Left lung (tissue), 10 donors: ENCODE data around the gene BGN. TPM values are rescaled to one million over a fixed set of nuclear protein-coding genes. Genes with fewer than 3 reads are reported as not detected.

Experiments
- ATAC-seq: fragments of 200-7000 bp; cut with Tn5 transposase; one replicate; pipeline ENCODE4 v1.9.1; 2020; ENCODE audit warnings: moderate library complexity
- DNase-seq, 4 donors: peaks; one replicate each; pipeline ENCODE4 v3.0.0-alpha.2; 2013 to 2020
- H3K27ac ChIP-seq, 2 donors: fragments of 200-600 bp; sonication (generic) in 1 of 2; one replicate each; pipeline versions ENCODE4 v1.5.0 to v1.8.0; 2020 to 2021
- H3K27me3 ChIP-seq, 2 donors: fragments of 200-600 bp; sonication (generic) in 1 of 2; one replicate each; pipeline versions ENCODE4 v1.5.0 to v1.8.0; 2020 to 2021
- H3K36me3 ChIP-seq, 2 donors: fragments of 200-600 bp; sonication (generic) in 1 of 2; one replicate each; pipeline versions ENCODE4 v1.5.0 to v1.8.0; 2020 to 2021
- H3K4me1 ChIP-seq, 2 donors: fragments of 200-600 bp; one replicate each; pipeline ENCODE4 v1.8.0; 2021
- H3K4me3 ChIP-seq, 2 donors: fragments of 200-600 bp; sonication (generic) in 1 of 2; one replicate each; pipeline versions ENCODE4 v1.5.0 to v1.8.0; 2020 to 2021; ENCODE audit warnings: mild to moderate bottlenecking in 1 of 2
- H3K9me3 ChIP-seq, 2 donors: fragments of 200-600 bp; sonication (generic) in 1 of 2; one replicate each; pipeline versions ENCODE4 v1.5.0 to v1.8.0; 2020 to 2021
- CTCF ChIP-seq, 2 donors: fragments of 200-600 bp; sonication (generic) in 1 of 2; IDR thresholded peaks; one replicate each; pipeline versions ENCODE4 v1.5.0 to v1.8.0; 2021; ENCODE audit warnings: antibody characterized with exemption in 2 of 2
- intact Hi-C, 2 donors: fragments of 100-400 bp; cut with DNase I; formaldehyde crosslinking; loops; one replicate each; pipeline versions ENCODE4 v1.11.2 to v1.14.2; 2022
- polyA plus RNA-seq, 6 donors: library from polyadenylated mRNA; unstranded; fragments of 120-200 nt; gene quantifications; one replicate each; pipeline ENCODE4 v1.2.1, GENCODE V29; 2013; ENCODE audit not compliant: insufficient read length in 6 of 6
- total RNA-seq, 2 donors: library from RNA; stranded (reverse); fragmentation: NEBNext Ultra II Directional; extraction: Animal tissue kit (Norgen Biotek cat#: 25700); gene quantifications; one replicate each; pipeline ENCODE4 v1.2.1, GENCODE V29; 2021
- donor health status: DM: no; HTN: yes; CAD: no.
- donor health status: DM: no; HTN: no; CAD: no.

Gene BGN
- total and polyA plus RNA-seq, 8 donors, result 175 to 492 (median 202) TPM

GRCh38 chrX:153456161-153456560 lies 38.6 kb upstream of the BGN start:
- Histone ChIP-seq H3K4me3 (no peak overlapping the region), H3K9me3 (no peaks in the 10 kb centered on the region), H3K36me3 (peaks cover 0 to 50% of the 10 kb centered on the region in 2 donors), H3K27ac (no peak overlapping the region), H3K27me3 (no peaks in the 10 kb centered on the region), H3K4me1 (no peaks in the 10 kb centered on the region)
- ATAC-seq, result no peak
- TF ChIP-seq CTCF (IDR thresholded peaks at IDR 0.05), result no peak
- intact Hi-C loops, result no loop called here
- no peak for DNase-seq

- Histone ChIP-seq H3K36me3 (peaks cover 0 to 47% of the 10 kb centered on the region in 2 donors), H3K4me1 (no peaks in the 10 kb centered on the region), H3K4me3 (no peak overlapping the region), H3K9me3 (no peaks in the 10 kb centered on the region), H3K27me3 (no peaks in the 10 kb centered on the region), H3K27ac (no peak overlapping the region)
- no peak for DNase-seq
- intact Hi-C loops, result no loop called here
- TF ChIP-seq CTCF (IDR thresholded peaks at IDR 0.05), result no peak
- no peak for ATAC-seq
Observed at GRCh38 chrX:153456704-153457103, 38.1 kb upstream of the BGN start.

- no peak overlapping the region for H3K27ac ChIP-seq
- H3K27me3 ChIP-seq, result no peaks in the 10 kb centered on the region
- intact Hi-C loops, result no loop called here
- H3K36me3 ChIP-seq, result peaks cover 0 to 47% of the 10 kb centered on the region in 2 donors
- no peak overlapping the region for H3K4me3 ChIP-seq
- no peak for ATAC-seq
- no peaks in the 10 kb centered on the region for H3K9me3 ChIP-seq
- H3K4me1 ChIP-seq, result no peaks in the 10 kb centered on the region
- no peak for DNase-seq
- TF ChIP-seq CTCF (IDR thresholded peaks at IDR 0.05), result no peak
Observed at GRCh38 chrX:153457136-153457825, 37.5 kb upstream of the BGN start.

- H3K9me3 ChIP-seq, result no peaks in the 10 kb centered on the region
- no peak for DNase-seq
- no peak for TF ChIP-seq CTCF (IDR thresholded peaks at IDR 0.05)
- ATAC-seq, result no peak
- peaks cover 0 to 54% of the 10 kb centered on the region in 2 donors for H3K36me3 ChIP-seq
- no peaks in the 10 kb centered on the region for H3K4me1 ChIP-seq
- H3K4me3 ChIP-seq, result no peak overlapping the region
- H3K27ac ChIP-seq, result no peak overlapping the region
- intact Hi-C loops, result no loop called here
- no peaks in the 10 kb centered on the region for H3K27me3 ChIP-seq
Observed at GRCh38 chrX:153457827-153458466, 36.8 kb upstream of the BGN start.

GRCh38 chrX:153458476-153458875 lies 36.3 kb upstream of the BGN start:
- Histone ChIP-seq H3K4me1 (no peaks in the 10 kb centered on the region), H3K36me3 (peaks cover 0 to 54% of the 10 kb centered on the region in 2 donors), H3K9me3 (no peaks in the 10 kb centered on the region), H3K27ac (no peak overlapping the region), H3K4me3 (no peak overlapping the region), H3K27me3 (no peaks in the 10 kb centered on the region)
- DNase-seq (no peak), ATAC-seq (no peak)
- intact Hi-C loops, result no loop called here
- TF ChIP-seq CTCF (IDR thresholded peaks at IDR 0.05), result no peak
